H1 (cell line): Measurements from ENCODE around the gene TLCD5. TPM values are rescaled to one million over a fixed set of nuclear protein-coding genes. Genes with fewer than 3 reads are reported as not detected.

ENCODE experiments used
- CTCF ChIA-PET: fragments of 300-600 bp; sonication (Branson Sonifier 250); formaldehyde crosslinking; loops from one replicate; lab custom pipeline; 2021; ENCODE audit not compliant: partially characterized antibody; lab: Charles Lee
- POLR2A ChIA-PET: fragments of 300-600 bp; sonication (Branson Sonifier 250); formaldehyde crosslinking; loops from one replicate; lab custom pipeline; 2021; ENCODE audit warnings: inconsistent platforms; ENCODE audit not compliant: partially characterized antibody; lab: Charles Lee
- DNase-seq, 2 experiments: peaks; one replicate each; pipeline versions ENCODE4 v3.0.0 to v3.0.0-alpha.2; 2010 to 2022; ENCODE audit warnings: low spot score in 2 of 2, low read depth in 1 of 2, mixed read lengths in 1 of 2
- FAIRE-seq: peaks from 2 replicates; lab custom pipeline; 2011; peaks lifted over from hg19 to GRCh38; lab: Jason Lieb, UNC
- H2AFZ ChIP-seq: 2 replicates; pipeline ENCODE4 v1.8.1; 2012; ENCODE audit warnings: low read length, inconsistent platforms
- H2AK5ac ChIP-seq: 2 replicates; pipeline ENCODE4 v1.6.1; 2013; ENCODE audit warnings: low read depth, low read length
- H2BK120ac ChIP-seq: replicated peaks from 2 replicates; pipeline ENCODE3; 2013; ENCODE audit warnings: low read depth, low read length, inconsistent platforms
- H2BK12ac ChIP-seq: 2 replicates; pipeline ENCODE4 v1.6.1; 2013; ENCODE audit warnings: low read depth, low read length
- H2BK15ac ChIP-seq: 2 replicates; pipeline ENCODE4 v1.6.1; 2013; ENCODE audit warnings: low read length
- H2BK20ac ChIP-seq: 2 replicates; pipeline ENCODE4 v1.6.1; 2013; ENCODE audit warnings: low read length
- H2BK5ac ChIP-seq: 2 replicates; pipeline ENCODE4 v1.6.1; 2013; ENCODE audit warnings: low read depth, low read length
- H3K14ac ChIP-seq: 2 replicates; pipeline ENCODE4 v1.6.1; 2013; ENCODE audit warnings: inconsistent platforms; ENCODE audit not compliant: insufficient read length
- H3K18ac ChIP-seq: 2 replicates; pipeline ENCODE4 v1.6.1; 2013; ENCODE audit warnings: low read length; ENCODE audit errors: extremely low read depth
- H3K23ac ChIP-seq: 2 replicates; pipeline ENCODE4 v1.6.1; 2013; ENCODE audit warnings: inconsistent platforms; ENCODE audit not compliant: insufficient read length
- H3K23me2 ChIP-seq: 2 replicates; pipeline ENCODE4 v1.6.1; 2013; ENCODE audit warnings: low read depth, low read length
- H3K27ac ChIP-seq: 2 replicates; pipeline ENCODE4 v1.6.1; 2011; ENCODE audit warnings: low read depth, low read length, inconsistent platforms
- H3K27me3 ChIP-seq, 4 experiments: replicated peaks in 1 of 4; 1 replicate in 1 of 4; 2 replicates in 3 of 4; pipeline versions ENCODE4 v1.6.1 to v1.8.1; 2011 to 2013; ENCODE audit warnings: low read length in 3 of 4, mild to moderate bottlenecking in 3 of 4, inconsistent platforms in 2 of 4, mixed read lengths in 2 of 4, moderate library complexity in 1 of 4; ENCODE audit not compliant: control insufficient read depth in 3 of 4, insufficient read depth in 3 of 4; ENCODE audit errors: extremely low read depth in 1 of 4
- H3K36me3 ChIP-seq, 4 experiments: 2 replicates each; pipeline versions ENCODE4 v1.6.1 to v1.8.1; 2011 to 2013; ENCODE audit warnings: mild to moderate bottlenecking in 4 of 4, low read length in 3 of 4, moderate library complexity in 2 of 4, control low read depth in 1 of 4, inconsistent platforms in 1 of 4; ENCODE audit not compliant: insufficient read depth in 4 of 4, control insufficient read depth in 2 of 4
- H3K4ac ChIP-seq: replicated peaks from 2 replicates; pipeline ENCODE3; 2013; ENCODE audit warnings: low read length, low read depth, mixed read lengths, inconsistent platforms; ENCODE audit not compliant: insufficient read length
- H3K4me1 ChIP-seq, 4 experiments: replicated peaks in 1 of 4; 1 replicate in 1 of 4; 2 replicates in 3 of 4; pipeline versions ENCODE4 v1.6.1 to v1.8.1; 2011 to 2013; ENCODE audit warnings: low read length in 3 of 4, inconsistent platforms in 2 of 4, mixed read lengths in 1 of 4; ENCODE audit not compliant: insufficient read depth in 4 of 4, control insufficient read depth in 3 of 4
- H3K4me2 ChIP-seq, 2 experiments: 2 replicates each; pipeline versions ENCODE4 v1.6.1 to v1.8.1; 2011 to 2013; ENCODE audit warnings: low read depth in 2 of 2, low read length in 2 of 2, control low read depth in 1 of 2, inconsistent platforms in 1 of 2, mild to moderate bottlenecking in 1 of 2; ENCODE audit not compliant: insufficient read depth in 1 of 2
- H3K4me3 ChIP-seq, 4 experiments: fragments of 200-600, 300-600 bp in 1 of 4; sonication (generic), shearing (Covaris generic), sonication (Bioruptor Twin) in 1 of 4; 2 replicates each; pipeline versions ENCODE4 v1.5.1 to v1.8.1; 2011 to 2016; ENCODE audit warnings: low read length in 4 of 4, low read depth in 3 of 4, control low read depth in 2 of 4, inconsistent platforms in 2 of 4, mild to moderate bottlenecking in 2 of 4, mixed read lengths in 1 of 4, moderate library complexity in 1 of 4; ENCODE audit not compliant: insufficient read depth in 2 of 4; ENCODE audit errors: extremely low read depth in 1 of 4
- H3K56ac ChIP-seq: replicated peaks from 2 replicates; pipeline ENCODE3; 2013; ENCODE audit warnings: low read depth, mild to moderate bottlenecking, mixed read lengths, low read length, inconsistent platforms; ENCODE audit not compliant: insufficient read length
- H3K79me1 ChIP-seq: 2 replicates; pipeline ENCODE4 v1.6.1; 2013; ENCODE audit warnings: low read depth, low read length, control low read depth
- H3K79me2 ChIP-seq, 2 experiments: 2 replicates each; pipeline versions ENCODE4 v1.6.1 to v1.8.1; 2012 to 2013; ENCODE audit warnings: low read length in 2 of 2, mild to moderate bottlenecking in 2 of 2, inconsistent platforms in 1 of 2; ENCODE audit not compliant: insufficient read depth in 2 of 2, control insufficient read depth in 1 of 2
- H3K9ac ChIP-seq, 4 experiments: replicated peaks in 1 of 4; 1 replicate in 1 of 4; 2 replicates in 3 of 4; pipeline versions ENCODE4 v1.6.1 to v1.8.1; 2011 to 2013; ENCODE audit warnings: low read depth in 3 of 4, low read length in 3 of 4, control low read depth in 2 of 4, mild to moderate bottlenecking in 2 of 4, moderate library complexity in 2 of 4, inconsistent platforms in 1 of 4; ENCODE audit errors: extremely low read depth in 1 of 4
- H3K9me3 ChIP-seq, 2 experiments: 2 replicates each; pipeline versions ENCODE4 v1.6.1 to v1.8.1; 2012 to 2013; ENCODE audit warnings: mild to moderate bottlenecking in 2 of 2, moderate library complexity in 2 of 2, control low read depth in 1 of 2, inconsistent platforms in 1 of 2, low read depth in 1 of 2, low read length in 1 of 2, mixed read lengths in 1 of 2; ENCODE audit not compliant: insufficient read depth in 2 of 2
- H4K20me1 ChIP-seq, 2 experiments: replicated peaks in 1 of 2; 2 replicates each; pipeline versions ENCODE3 to v1.8.1; 2011 to 2013; ENCODE audit warnings: inconsistent platforms in 2 of 2, low read length in 2 of 2, mild to moderate bottlenecking in 1 of 2; ENCODE audit not compliant: insufficient read depth in 2 of 2, control insufficient read depth in 1 of 2
- H4K5ac ChIP-seq: 2 replicates; pipeline ENCODE4 v1.6.1; 2013; ENCODE audit warnings: low read length, low read depth, mixed read lengths, inconsistent platforms; ENCODE audit not compliant: insufficient read length
- H4K8ac ChIP-seq: 2 replicates; pipeline ENCODE4 v1.8.0; 2013; ENCODE audit warnings: mild to moderate bottlenecking, moderate library complexity, low read length, inconsistent platforms; ENCODE audit not compliant: insufficient read depth; ENCODE audit errors: extremely low read depth
- H4K91ac ChIP-seq: replicated peaks from 2 replicates; pipeline ENCODE3; 2013; ENCODE audit warnings: low read length, mixed read lengths, inconsistent platforms; ENCODE audit not compliant: insufficient read length
- BACH1 ChIP-seq: IDR thresholded peaks from 2 replicates; pipeline ENCODE4 v1.6.1; 2012; ENCODE audit warnings: low read length, improper control_type of control experiment
- BRCA1 ChIP-seq: IDR thresholded peaks from 2 replicates; pipeline ENCODE4 v1.6.1; 2012; ENCODE audit warnings: low read depth, low read length, improper control_type of control experiment
- CHD1 ChIP-seq: IDR thresholded peaks from 2 replicates; pipeline ENCODE4 v1.6.1; 2012; ENCODE audit warnings: low read depth, low read length, improper control_type of control experiment
- EZH2 ChIP-seq: fragments of 200-600 bp; sonication (generic); IDR thresholded peaks from 2 replicates; pipeline ENCODE4 v1.7.1; 2012; ENCODE audit warnings: low read depth, mild to moderate bottlenecking, moderate library complexity, low read length, inconsistent platforms; ENCODE audit not compliant: severe bottlenecking
- HDAC2 ChIP-seq, 2 experiments: fragments of 300-600 bp in 1 of 2; sonication (generic) in 1 of 2; IDR thresholded peaks; 2 replicates each; pipeline ENCODE4 v1.6.1; 2011 to 2012; ENCODE audit warnings: low read depth in 2 of 2, low read length in 2 of 2, mild to moderate bottlenecking in 2 of 2, moderate library complexity in 2 of 2, borderline replicate concordance in 1 of 2, inconsistent platforms in 1 of 2
- MAFK ChIP-seq: IDR thresholded peaks from 2 replicates; pipeline ENCODE4 v1.6.1; 2012; ENCODE audit warnings: low read depth, mild to moderate bottlenecking, improper control_type of control experiment, low read length
- NRF1 ChIP-seq: IDR thresholded peaks from 2 replicates; pipeline ENCODE4 v1.6.1; 2011; ENCODE audit warnings: mild to moderate bottlenecking, low read depth, low read length, improper control_type of control experiment
- SAP30 ChIP-seq: fragments of 300-600 bp; sonication (generic); IDR thresholded peaks from 2 replicates; pipeline ENCODE4 v1.7.1; 2012; ENCODE audit warnings: low read length, moderate library complexity, mild to moderate bottlenecking, inconsistent platforms; ENCODE audit not compliant: insufficient read depth, insufficient replicate concordance
- SIN3A ChIP-seq, 2 experiments: IDR thresholded peaks in 1 of 2; conservative IDR thresholded peaks in 1 of 2; 2 replicates each; pipeline ENCODE4 v1.6.1; 2011 to 2012; ENCODE audit warnings: low read length in 2 of 2, improper control_type of control experiment in 1 of 2, low read depth in 1 of 2, mild to moderate bottlenecking in 1 of 2
- SIX5 ChIP-seq: IDR thresholded peaks from 2 replicates; pipeline ENCODE4 v1.6.1; 2011; ENCODE audit warnings: mild to moderate bottlenecking, low read depth, low read length
- TAF7 ChIP-seq: optimal IDR thresholded peaks from 2 replicates; pipeline ENCODE3; 2011; ENCODE audit warnings: low read depth, mild to moderate bottlenecking, inconsistent platforms, low read length, moderate library complexity, borderline replicate concordance
- ZNF274 ChIP-seq: IDR thresholded peaks from 2 replicates; pipeline ENCODE4 v1.7.0; 2012; ENCODE audit warnings: low read length, borderline replicate concordance; ENCODE audit errors: extremely low read depth
- WGBS, 2 experiments: shearing (Covaris generic) in 1 of 2; methylation state at CpG; one replicate each; pipeline versions ENCODE4 v1.1.6 to v1.1.7; 2013 to 2015; ENCODE audit warnings: low lambda C conversion rate in 2 of 2, mixed read lengths in 2 of 2, inconsistent platforms in 1 of 2, low coverage in 1 of 2, missing lambda C conversion rate in 1 of 2; ENCODE audit not compliant: insufficient replicate concordance in 2 of 2, insufficient coverage in 1 of 2, insufficient read length in 1 of 2; ENCODE audit errors: extremely low coverage in 1 of 2, missing lambda C conversion rate in 1 of 2; 5-methylcytosine and 5-hydroxymethylcytosine counted together
- polyA plus RNA-seq, 7 experiments: library from polyadenylated mRNA; depleted of rRNA in 3 of 7; stranded (reverse) in 5 of 7; unstranded in 2 of 7; fragments of >200 nt in 5 of 7; fragments of 200-250 nt in 2 of 7; gene quantifications; 1 replicate in 5 of 7; 2 replicates in 1 of 7; 4 replicates in 1 of 7; pipeline versions ENCODE4 v1.2.1 to v1.2.3, GENCODE V29; 2011 to 2013; ENCODE audit warnings: missing spikeins in 2 of 7, mixed read lengths in 2 of 7
- total RNA-seq: library from RNA; stranded (reverse); fragmentation: NEBNext Ultra II Directional; extraction: Animal tissue kit (Norgen Biotek cat#: 25700); gene quantifications from 2 replicates; pipeline ENCODE4 v1.2.1, GENCODE V29; 2021
- TF ChIP-seq, protein P1 (sequence below): IDR thresholded peaks from 2 replicates; pipeline ENCODE4 v1.6.1; 2011; ENCODE audit warnings: low read depth, mild to moderate bottlenecking, low read length; ENCODE audit not compliant: insufficient read depth

Gene TLCD5
- total and polyA plus RNA-seq, 2 of the 8 experiments (the other 6 are each of a cell fraction or from before 2014, with no cell fraction given): 9.5 to 10.1 TPM

- H2BK12ac ChIP-seq: no peak overlapping the region
- no peak overlapping the region for H2BK5ac ChIP-seq
- H3K4me1 ChIP-seq: peaks cover 0 to 4% (median 2%) of the 10 kb centered on the region in 4 experiments; a peak in 3 of 7 replicates
- no peak overlapping the region for H4K8ac ChIP-seq
- no peak overlapping the region for H2AFZ ChIP-seq
- no peak for DNase-seq
- POLR2A ChIA-PET: interaction anchor here (2.3 kb wide), 1 partner anchor 58 kb away, joined by 8 read pairs; no protein-coding TSS in a partner anchor
- no peak overlapping the region for H2BK15ac ChIP-seq
- H3K36me3 ChIP-seq: no peaks in the 10 kb centered on the region
- H3K9ac ChIP-seq: no peak overlapping the region; a peak in 1 of 7 replicates
- no peak overlapping the region for H4K5ac ChIP-seq
- no peaks in the 10 kb centered on the region for H3K9me3 ChIP-seq
- no peaks in the 10 kb centered on the region for H3K79me1 ChIP-seq
- no peak overlapping the region for H3K4me2 ChIP-seq
- no peak for FAIRE-seq
- no peak overlapping the region for H3K27ac ChIP-seq
- no peak overlapping the region for H3K18ac ChIP-seq
- no peaks in the 10 kb centered on the region for H4K20me1 ChIP-seq
- no peak overlapping the region for H3K23ac ChIP-seq
- H3K4me3 ChIP-seq: no peak overlapping the region
- WGBS, 2 experiments: 87% methylated on average over 5 of the region's 5 CpGs; no CpG with 5 or more reads in 1 of the 2 experiments
- H3K79me2 ChIP-seq: no peaks in the 10 kb centered on the region
- H2BK120ac ChIP-seq: no peak overlapping the region
- no peak overlapping the region for H2BK20ac ChIP-seq
- CTCF ChIA-PET: interaction anchor here (1.6 to 31.5 kb wide), 3 partner anchors 9 to 126 kb away, joined by 5 to 1412 read pairs (median 17); partner anchors contain the start of gene POU2F3
- no peak overlapping the region for H3K56ac ChIP-seq
- peaks cover 0 to 2% (median 0%) of the 10 kb centered on the region in 4 experiments; a peak in 3 of 7 replicates for H3K27me3 ChIP-seq
- no peak overlapping the region for H4K91ac ChIP-seq
- H3K23me2 ChIP-seq: no peaks in the 10 kb centered on the region
- H2AK5ac ChIP-seq: no peak overlapping the region
- H3K14ac ChIP-seq: no peak overlapping the region
- no peak overlapping the region for H3K4ac ChIP-seq
- no peak for TF ChIP-seq BRCA1
- TF ChIP-seq MAFK: no peak
- no peak for TF ChIP-seq ZNF274
- no peak for TF ChIP-seq EZH2
- no peak for TF ChIP-seq SIX5
- no peak for TF ChIP-seq SIN3A (conservative IDR thresholded peaks at IDR 0.05 in 1 of 2, IDR thresholded peaks at IDR 0.05 in 1 of 2; ENCODE audit: low read depth in 1 of 2, low read length in 2 of 2)
- no peak for TF ChIP-seq SAP30
- TF ChIP-seq TAF7: no peak
- no peak for TF ChIP-seq NRF1
- TF ChIP-seq CHD1: no peak
- TF ChIP-seq, protein P1, sequence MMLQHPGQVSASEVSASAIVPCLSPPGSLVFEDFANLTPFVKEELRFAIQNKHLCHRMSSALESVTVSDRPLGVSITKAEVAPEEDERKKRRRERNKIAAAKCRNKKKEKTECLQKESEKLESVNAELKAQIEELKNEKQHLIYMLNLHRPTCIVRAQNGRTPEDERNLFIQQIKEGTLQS: no peak
- no peak for TF ChIP-seq BACH1
- TF ChIP-seq HDAC2 (IDR thresholded peaks at IDR 0.05; ENCODE audit: borderline replicate concordance in 1 of 2, low read depth in 2 of 2, low read length in 2 of 2): no peak
Observed at GRCh38 chr11:120294096-120294495, 31.0 kb upstream of the TLCD5 start.
